ENCODE measurements around the gene ABLIM3. TPM values are rescaled to one million over a fixed set of nuclear protein-coding genes. Genes with fewer than 3 reads are reported as not detected.

Gene ABLIM3
- total and polyA plus RNA-seq, 2 experiments from 2014 or later: 0.19 to 2.2 TPM

- no peaks in the 10 kb centered on the region for H3K27me3 Mint-ChIP-seq (ENCODE audit: insufficient read depth, low read depth, poor library complexity)
- Histone ChIP-seq H3K27me3 (ENCODE audit: insufficient read depth) (no peaks in the 10 kb centered on the region), H3K79me2 (replicated peaks; ENCODE audit: insufficient read depth) (no peaks in the 10 kb centered on the region), H3K4me2 (no peak overlapping the region), H4K20me1 (replicated peaks; ENCODE audit: insufficient read depth) (no peaks in the 10 kb centered on the region; the same call in 1 of the 2 replicates), H3K9me2 (ENCODE audit: insufficient read depth) (no peaks in the 10 kb centered on the region), H3K4me3 (no peak overlapping the region), H3F3A (replicated peaks; ENCODE audit: low read depth) (no peaks in the 10 kb centered on the region), H3K36me3 (ENCODE audit: insufficient read depth) (no peaks in the 10 kb centered on the region), H3K4me1 (ENCODE audit: insufficient read depth) (no peaks in the 10 kb centered on the region), H3K27ac (ENCODE audit: low read depth) (no peak overlapping the region), H2AFZ (no peak overlapping the region)
- no peaks in the 10 kb centered on the region for H3K36me3 Mint-ChIP-seq (ENCODE audit: low read depth)
- H3K27ac Mint-ChIP-seq: no peak overlapping the region
- H3K4me3 Mint-ChIP-seq: no peak overlapping the region
- ATAC-seq (no peak), DNase-seq (ENCODE audit: low spot score) (no peak)
- TF ChIP-seq EZH2phosphoT487 (IDR thresholded peaks at IDR 0.05; ENCODE audit: unreplicated experiment): no peak
- TF ChIP-seq STAT1 (IDR thresholded peaks at IDR 0.05; ENCODE audit: unreplicated experiment): no peak
- TF ChIP-seq CREB1 (CRISPR knock-in tag; IDR thresholded peaks at IDR 0.05; ENCODE audit: low read depth): no peak
- TF ChIP-seq NANOG (IDR thresholded peaks at IDR 0.05; ENCODE audit: borderline replicate concordance): no peak
- no peak for TF ChIP-seq JUNB (IDR thresholded peaks at IDR 0.05; ENCODE audit: unreplicated experiment)
- TF ChIP-seq ZNF114 (CRISPR knock-in tag; IDR thresholded peaks at IDR 0.05): no peak
- no peak for TF ChIP-seq POLR2AphosphoS5 (IDR thresholded peaks at IDR 0.05; ENCODE audit: low read depth)
- no peak for TF ChIP-seq ETS1 (IDR thresholded peaks at IDR 0.05)
- no peak for TF ChIP-seq EZH2 (IDR thresholded peaks at IDR 0.05; ENCODE audit: low read depth, unreplicated experiment)
- TF ChIP-seq, protein P1, sequence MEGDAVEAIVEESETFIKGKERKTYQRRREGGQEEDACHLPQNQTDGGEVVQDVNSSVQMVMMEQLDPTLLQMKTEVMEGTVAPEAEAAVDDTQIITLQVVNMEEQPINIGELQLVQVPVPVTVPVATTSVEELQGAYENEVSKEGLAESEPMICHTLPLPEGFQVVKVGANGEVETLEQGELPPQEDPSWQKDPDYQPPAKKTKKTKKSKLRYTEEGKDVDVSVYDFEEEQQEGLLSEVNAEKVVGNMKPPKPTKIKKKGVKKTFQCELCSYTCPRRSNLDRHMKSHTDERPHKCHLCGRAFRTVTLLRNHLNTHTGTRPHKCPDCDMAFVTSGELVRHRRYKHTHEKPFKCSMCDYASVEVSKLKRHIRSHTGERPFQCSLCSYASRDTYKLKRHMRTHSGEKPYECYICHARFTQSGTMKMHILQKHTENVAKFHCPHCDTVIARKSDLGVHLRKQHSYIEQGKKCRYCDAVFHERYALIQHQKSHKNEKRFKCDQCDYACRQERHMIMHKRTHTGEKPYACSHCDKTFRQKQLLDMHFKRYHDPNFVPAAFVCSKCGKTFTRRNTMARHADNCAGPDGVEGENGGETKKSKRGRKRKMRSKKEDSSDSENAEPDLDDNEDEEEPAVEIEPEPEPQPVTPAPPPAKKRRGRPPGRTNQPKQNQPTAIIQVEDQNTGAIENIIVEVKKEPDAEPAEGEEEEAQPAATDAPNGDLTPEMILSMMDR (conservative IDR thresholded peaks at IDR 0.05; ENCODE audit: low read depth in 2 of 2): no peak; a peak in 1 of 4 replicates
- TF ChIP-seq ZNF331 (CRISPR knock-in tag; IDR thresholded peaks at IDR 0.05; ENCODE audit: low read depth): no peak
- TF ChIP-seq, protein P2, sequence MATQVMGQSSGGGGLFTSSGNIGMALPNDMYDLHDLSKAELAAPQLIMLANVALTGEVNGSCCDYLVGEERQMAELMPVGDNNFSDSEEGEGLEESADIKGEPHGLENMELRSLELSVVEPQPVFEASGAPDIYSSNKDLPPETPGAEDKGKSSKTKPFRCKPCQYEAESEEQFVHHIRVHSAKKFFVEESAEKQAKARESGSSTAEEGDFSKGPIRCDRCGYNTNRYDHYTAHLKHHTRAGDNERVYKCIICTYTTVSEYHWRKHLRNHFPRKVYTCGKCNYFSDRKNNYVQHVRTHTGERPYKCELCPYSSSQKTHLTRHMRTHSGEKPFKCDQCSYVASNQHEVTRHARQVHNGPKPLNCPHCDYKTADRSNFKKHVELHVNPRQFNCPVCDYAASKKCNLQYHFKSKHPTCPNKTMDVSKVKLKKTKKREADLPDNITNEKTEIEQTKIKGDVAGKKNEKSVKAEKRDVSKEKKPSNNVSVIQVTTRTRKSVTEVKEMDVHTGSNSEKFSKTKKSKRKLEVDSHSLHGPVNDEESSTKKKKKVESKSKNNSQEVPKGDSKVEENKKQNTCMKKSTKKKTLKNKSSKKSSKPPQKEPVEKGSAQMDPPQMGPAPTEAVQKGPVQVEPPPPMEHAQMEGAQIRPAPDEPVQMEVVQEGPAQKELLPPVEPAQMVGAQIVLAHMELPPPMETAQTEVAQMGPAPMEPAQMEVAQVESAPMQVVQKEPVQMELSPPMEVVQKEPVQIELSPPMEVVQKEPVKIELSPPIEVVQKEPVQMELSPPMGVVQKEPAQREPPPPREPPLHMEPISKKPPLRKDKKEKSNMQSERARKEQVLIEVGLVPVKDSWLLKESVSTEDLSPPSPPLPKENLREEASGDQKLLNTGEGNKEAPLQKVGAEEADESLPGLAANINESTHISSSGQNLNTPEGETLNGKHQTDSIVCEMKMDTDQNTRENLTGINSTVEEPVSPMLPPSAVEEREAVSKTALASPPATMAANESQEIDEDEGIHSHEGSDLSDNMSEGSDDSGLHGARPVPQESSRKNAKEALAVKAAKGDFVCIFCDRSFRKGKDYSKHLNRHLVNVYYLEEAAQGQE (IDR thresholded peaks at IDR 0.05; ENCODE audit: unreplicated experiment): no peak
- TF ChIP-seq, protein P3, sequence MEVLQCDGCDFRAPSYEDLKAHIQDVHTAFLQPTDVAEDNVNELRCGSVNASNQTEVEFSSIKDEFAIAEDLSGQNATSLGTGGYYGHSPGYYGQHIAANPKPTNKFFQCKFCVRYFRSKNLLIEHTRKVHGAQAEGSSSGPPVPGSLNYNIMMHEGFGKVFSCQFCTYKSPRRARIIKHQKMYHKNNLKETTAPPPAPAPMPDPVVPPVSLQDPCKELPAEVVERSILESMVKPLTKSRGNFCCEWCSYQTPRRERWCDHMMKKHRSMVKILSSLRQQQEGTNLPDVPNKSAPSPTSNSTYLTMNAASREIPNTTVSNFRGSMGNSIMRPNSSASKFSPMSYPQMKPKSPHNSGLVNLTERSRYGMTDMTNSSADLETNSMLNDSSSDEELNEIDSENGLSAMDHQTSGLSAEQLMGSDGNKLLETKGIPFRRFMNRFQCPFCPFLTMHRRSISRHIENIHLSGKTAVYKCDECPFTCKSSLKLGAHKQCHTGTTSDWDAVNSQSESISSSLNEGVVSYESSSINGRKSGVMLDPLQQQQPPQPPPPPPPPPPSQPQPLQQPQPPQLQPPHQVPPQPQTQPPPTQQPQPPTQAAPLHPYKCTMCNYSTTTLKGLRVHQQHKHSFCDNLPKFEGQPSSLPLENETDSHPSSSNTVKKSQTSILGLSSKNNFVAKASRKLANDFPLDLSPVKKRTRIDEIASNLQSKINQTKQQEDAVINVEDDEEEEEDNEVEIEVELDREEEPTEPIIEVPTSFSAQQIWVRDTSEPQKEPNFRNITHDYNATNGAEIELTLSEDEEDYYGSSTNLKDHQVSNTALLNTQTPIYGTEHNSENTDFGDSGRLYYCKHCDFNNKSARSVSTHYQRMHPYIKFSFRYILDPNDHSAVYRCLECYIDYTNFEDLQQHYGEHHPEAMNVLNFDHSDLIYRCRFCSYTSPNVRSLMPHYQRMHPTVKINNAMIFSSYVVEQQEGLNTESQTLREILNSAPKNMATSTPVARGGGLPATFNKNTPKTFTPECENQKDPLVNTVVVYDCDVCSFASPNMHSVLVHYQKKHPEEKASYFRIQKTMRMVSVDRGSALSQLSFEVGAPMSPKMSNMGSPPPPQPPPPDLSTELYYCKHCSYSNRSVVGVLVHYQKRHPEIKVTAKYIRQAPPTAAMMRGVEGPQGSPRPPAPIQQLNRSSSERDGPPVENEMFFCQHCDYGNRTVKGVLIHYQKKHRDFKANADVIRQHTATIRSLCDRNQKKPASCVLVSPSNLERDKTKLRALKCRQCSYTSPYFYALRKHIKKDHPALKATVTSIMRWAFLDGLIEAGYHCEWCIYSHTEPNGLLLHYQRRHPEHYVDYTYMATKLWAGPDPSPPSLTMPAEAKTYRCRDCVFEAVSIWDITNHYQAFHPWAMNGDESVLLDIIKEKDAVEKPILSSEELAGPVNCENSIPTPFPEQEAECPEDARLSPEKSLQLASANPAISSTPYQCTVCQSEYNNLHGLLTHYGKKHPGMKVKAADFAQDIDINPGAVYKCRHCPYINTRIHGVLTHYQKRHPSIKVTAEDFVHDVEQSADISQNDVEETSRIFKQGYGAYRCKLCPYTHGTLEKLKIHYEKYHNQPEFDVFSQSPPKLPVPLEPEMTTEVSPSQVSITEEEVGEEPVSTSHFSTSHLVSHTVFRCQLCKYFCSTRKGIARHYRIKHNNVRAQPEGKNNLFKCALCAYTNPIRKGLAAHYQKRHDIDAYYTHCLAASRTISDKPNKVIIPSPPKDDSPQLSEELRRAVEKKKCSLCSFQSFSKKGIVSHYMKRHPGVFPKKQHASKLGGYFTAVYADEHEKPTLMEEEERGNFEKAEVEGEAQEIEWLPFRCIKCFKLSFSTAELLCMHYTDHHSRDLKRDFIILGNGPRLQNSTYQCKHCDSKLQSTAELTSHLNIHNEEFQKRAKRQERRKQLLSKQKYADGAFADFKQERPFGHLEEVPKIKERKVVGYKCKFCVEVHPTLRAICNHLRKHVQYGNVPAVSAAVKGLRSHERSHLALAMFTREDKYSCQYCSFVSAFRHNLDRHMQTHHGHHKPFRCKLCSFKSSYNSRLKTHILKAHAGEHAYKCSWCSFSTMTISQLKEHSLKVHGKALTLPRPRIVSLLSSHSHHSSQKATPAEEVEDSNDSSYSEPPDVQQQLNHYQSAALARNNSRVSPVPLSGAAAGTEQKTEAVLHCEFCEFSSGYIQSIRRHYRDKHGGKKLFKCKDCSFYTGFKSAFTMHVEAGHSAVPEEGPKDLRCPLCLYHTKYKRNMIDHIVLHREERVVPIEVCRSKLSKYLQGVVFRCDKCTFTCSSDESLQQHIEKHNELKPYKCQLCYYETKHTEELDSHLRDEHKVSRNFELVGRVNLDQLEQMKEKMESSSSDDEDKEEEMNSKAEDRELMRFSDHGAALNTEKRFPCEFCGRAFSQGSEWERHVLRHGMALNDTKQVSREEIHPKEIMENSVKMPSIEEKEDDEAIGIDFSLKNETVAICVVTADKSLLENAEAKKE (CRISPR knock-in tag; IDR thresholded peaks at IDR 0.05): no peak
- no peaks in the 10 kb centered on the region for H3K9me3 Mint-ChIP-seq
- peaks cover 10% of the 10 kb centered on the region for H3K4me1 Mint-ChIP-seq
Observed at GRCh38 chr5:149229298-149229937, 88.1 kb downstream of the ABLIM3 start.

Measured in GM23338 (cell line).